Endodermal cell (in vitro differentiated cells): Measurements from ENCODE around the gene HOXD9. TPM values are rescaled to one million over a fixed set of nuclear protein-coding genes. Genes with fewer than 3 reads are reported as not detected.
A peak's percentile ranks its signal among the peaks of the same experiment; 100 is the strongest.

Source experiments
- DNase-seq: peaks from one replicate; pipeline ENCODE4 v3.0.0-alpha.2; 2017
- H3K27ac ChIP-seq: 2 replicates; pipeline ENCODE4 v1.5.1; 2013; ENCODE audit warnings: mild to moderate bottlenecking, low read depth, low read length, moderate library complexity
- H3K27me3 ChIP-seq: 2 replicates; pipeline ENCODE4 v1.6.1; 2013; ENCODE audit warnings: mild to moderate bottlenecking, low read length, moderate library complexity; ENCODE audit not compliant: insufficient read depth, control insufficient read depth, poor library complexity, severe bottlenecking
- H3K36me3 ChIP-seq: 2 replicates; pipeline ENCODE4 v1.7.0; 2013; ENCODE audit warnings: mild to moderate bottlenecking, low read length, moderate library complexity; ENCODE audit not compliant: control insufficient read depth, insufficient read depth
- H3K4me1 ChIP-seq: one replicate; pipeline ENCODE4 v1.7.0; 2013; ENCODE audit warnings: low read length; ENCODE audit not compliant: control insufficient read depth, insufficient read depth
- H3K4me3 ChIP-seq: 2 replicates; pipeline ENCODE4 v1.5.1; 2013; ENCODE audit warnings: mild to moderate bottlenecking, low read length, moderate library complexity
- H3K9ac ChIP-seq: 2 replicates; pipeline ENCODE4 v1.6.1; 2013; ENCODE audit warnings: mild to moderate bottlenecking, low read length, moderate library complexity; ENCODE audit not compliant: poor library complexity, severe bottlenecking; ENCODE audit errors: extremely low read depth
- H3K9me3 ChIP-seq: 2 replicates; pipeline ENCODE4 v1.6.1; 2013; ENCODE audit warnings: mild to moderate bottlenecking, low read length, moderate library complexity; ENCODE audit not compliant: control insufficient read depth
- H3K27ac Mint-ChIP-seq: 2 replicates; pipeline ENCODE4 v1.8.0; 2020; ENCODE audit warnings: mixed read lengths
- H3K27me3 Mint-ChIP-seq: 2 replicates; pipeline ENCODE4 v1.8.0; 2021; ENCODE audit warnings: mild to moderate bottlenecking, mixed read lengths; ENCODE audit not compliant: insufficient read depth
- H3K36me3 Mint-ChIP-seq: 2 replicates; pipeline ENCODE4 v1.8.0; 2020; ENCODE audit warnings: low read depth, mixed read lengths
- H3K4me1 Mint-ChIP-seq: 2 replicates; pipeline ENCODE4 v1.8.0; 2020; ENCODE audit warnings: mixed read lengths
- H3K4me3 Mint-ChIP-seq: 2 replicates; pipeline ENCODE4 v1.8.0; 2020; ENCODE audit warnings: mild to moderate bottlenecking, moderate library complexity, mixed read lengths
- H3K9me3 Mint-ChIP-seq: 2 replicates; pipeline ENCODE4 v1.8.0; 2020; ENCODE audit warnings: mild to moderate bottlenecking, mixed read lengths
- CTCF ChIP-seq: fragments of 200-600 bp; sonication (generic); conservative IDR thresholded peaks from 2 replicates; pipeline ENCODE4 v1.5.0; 2021; ENCODE audit warnings: antibody characterized with exemption, mild to moderate bottlenecking
- WGBS, 2 experiments: methylation state at CpG; one replicate each; pipeline versions ENCODE4 v1.1.5 to v1.1.7; 2013; ENCODE audit warnings: missing lambda C conversion rate in 2 of 2, mixed read lengths in 1 of 2; ENCODE audit not compliant: insufficient coverage in 1 of 2, insufficient read length in 1 of 2; 5-methylcytosine and 5-hydroxymethylcytosine counted together
- total RNA-seq, 2 donors: library from RNA; stranded (reverse); fragmentation: NEBNext Ultra II Directional in 1 of 2; extraction: Animal tissue kit (Norgen Biotek cat#: 25700) in 1 of 2; gene quantifications; 2 replicates in 1 of 2; 3 replicates in 1 of 2; pipeline ENCODE4 v1.2.1, GENCODE V29; 2021

The HOXD9 gene
- total RNA-seq, 2 donors from 2014 or later = not detected

- peak within 1 kb of the TSS; percentile 48 for H3K4me3 Mint-ChIP-seq
- no peaks in the 10 kb centered on the region for H3K36me3 Mint-ChIP-seq
- Histone ChIP-seq H3K4me3 (peak within 1 kb of the TSS; percentile 66), H3K4me1 (peaks cover 5% of the 10 kb centered on the region), H3K36me3 (no peaks in the 10 kb centered on the region), H3K9ac (no peak within 1 kb of the TSS), H3K27me3 (peaks cover 97% of the 10 kb centered on the region), H3K27ac (no peak within 1 kb of the TSS), H3K9me3 (peaks cover 5% of the 10 kb centered on the region)
- peaks cover 96% of the 10 kb centered on the region for H3K27me3 Mint-ChIP-seq
- H3K9me3 Mint-ChIP-seq = no peaks in the 10 kb centered on the region
- WGBS, 2 experiments = 0 to 1% methylated on average over 3 to 95 of the region's 95 CpGs
- peaks cover 28% of the 10 kb centered on the region for H3K4me1 Mint-ChIP-seq
- DNase-seq = peak; percentile 91
- no peak for TF ChIP-seq CTCF
- no peak within 1 kb of the TSS for H3K27ac Mint-ChIP-seq
These were observed 30.0 kb upstream of the HOXD9 start, which contains the start of gene HOXD13 for GRCh38 chr2:176092270-176093144. Gene HOXD13, plus strand, starts transcription at chr2:176092721. Its CDS starts 170 bp downstream, at chr2:176092891.

GRCh38 chr2:176093145-176093897, 29.2 kb upstream of the HOXD9 start:
- H3K27me3 Mint-ChIP-seq = peaks cover 96% of the 10 kb centered on the region
- Histone ChIP-seq H3K4me1 (peaks cover 5% of the 10 kb centered on the region), H3K4me3 (peak overlapping the region; percentile 66), H3K36me3 (no peaks in the 10 kb centered on the region), H3K9me3 (peaks cover 5% of the 10 kb centered on the region), H3K27me3 (peaks cover 99% of the 10 kb centered on the region), H3K27ac (no peak overlapping the region), H3K9ac (no peak overlapping the region)
- no peaks in the 10 kb centered on the region for H3K9me3 Mint-ChIP-seq
- TF ChIP-seq CTCF = peak; percentile 62
- no peak overlapping the region for H3K27ac Mint-ChIP-seq
- WGBS, 2 experiments = 2 to 4% methylated on average over 36 to 53 of the region's 53 CpGs
- H3K36me3 Mint-ChIP-seq = no peaks in the 10 kb centered on the region
- H3K4me1 Mint-ChIP-seq = peaks cover 34% of the 10 kb centered on the region
- H3K4me3 Mint-ChIP-seq = peak overlapping the region; percentile 48
- peak; percentile 80 for DNase-seq

- Mint-ChIP-seq H3K27ac (no peak overlapping the region), H3K27me3 (peaks cover 96% of the 10 kb centered on the region), H3K9me3 (no peaks in the 10 kb centered on the region), H3K4me3 (no peak overlapping the region), H3K36me3 (no peaks in the 10 kb centered on the region), H3K4me1 (peaks cover 32% of the 10 kb centered on the region)
- no peak for TF ChIP-seq CTCF
- no peak overlapping the region for H3K27ac ChIP-seq
- H3K27me3 ChIP-seq = peaks cover 99% of the 10 kb centered on the region
- no peak for DNase-seq
- H3K9ac ChIP-seq = no peak overlapping the region
- no peaks in the 10 kb centered on the region for H3K36me3 ChIP-seq
- H3K4me3 ChIP-seq = no peak overlapping the region
- peaks cover 5% of the 10 kb centered on the region for H3K9me3 ChIP-seq
- H3K4me1 ChIP-seq = peaks cover 5% of the 10 kb centered on the region
- 0 to 10% methylated on average over 2 to 8 of the region's 8 CpGs for WGBS, 2 experiments
These were observed 28.6 kb upstream of the HOXD9 start for GRCh38 chr2:176093898-176094249.
